Suprapubic skin (tissue), 3 donors: ENCODE measurements around the gene VPREB1.

ENCODE experiments used
- CTCF ChIP-seq, 2 donors: fragments of 200-600 bp in 1 of 2; fragments of 450-650 bp in 1 of 2; sonication (generic) in 1 of 2; IDR thresholded peaks; one replicate each; pipeline ENCODE4 v1.5.1; 2016 to 2019; ENCODE audit warnings: antibody characterized with exemption in 2 of 2, mild to moderate bottlenecking in 1 of 2, moderate library complexity in 1 of 2
- POLR2A ChIP-seq, 2 donors: fragments of 450-650 bp; IDR thresholded peaks; one replicate each; pipeline ENCODE4 v1.6.1; 2017; ENCODE audit warnings: antibody characterized with exemption in 2 of 2, mild to moderate bottlenecking in 2 of 2, moderate library complexity in 2 of 2

- no peak for TF ChIP-seq CTCF (IDR thresholded peaks at IDR 0.05)
- no peak for TF ChIP-seq POLR2A (IDR thresholded peaks at IDR 0.05)
Observed at GRCh38 chr22:22216450-22216959, 28.1 kb upstream of the VPREB1 start.
